Measurements from ENCODE around the gene CD58. TPM values are rescaled to one million over a fixed set of nuclear protein-coding genes. Genes with fewer than 3 reads are reported as not detected.

CD58 gene
- total RNA-seq, 4 donors from 2014 or later = 25.3 to 40.9 (median 28.9) TPM

DNA sequence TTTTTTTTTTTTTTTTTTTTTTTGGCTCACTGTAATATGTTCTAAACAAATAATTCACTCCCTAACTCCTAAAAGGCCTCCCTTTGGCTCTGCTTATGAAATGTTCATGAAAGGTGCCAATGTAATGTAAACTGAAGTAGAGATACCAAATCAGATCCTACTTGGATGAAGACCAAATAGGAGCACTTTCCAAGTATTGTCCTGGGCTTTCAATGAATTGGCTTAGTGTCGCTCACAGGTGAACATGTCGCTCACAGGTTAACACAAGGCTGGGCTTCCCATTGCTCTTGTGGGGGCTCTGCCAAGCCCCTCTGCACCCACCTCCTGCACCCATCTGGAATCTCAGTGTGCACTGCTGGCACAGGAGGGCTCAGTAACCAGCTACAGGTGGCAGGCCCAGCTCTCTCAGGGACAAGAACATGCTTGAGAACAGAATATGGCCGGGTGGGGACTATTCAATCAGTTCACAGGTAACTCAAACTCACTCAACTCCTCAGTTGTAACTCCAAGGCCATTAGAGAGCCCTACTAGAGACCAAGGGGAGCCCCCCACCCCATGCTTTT is 10.6 kb upstream of the CD58 start:
- H3K4me3 ChIP-seq (ENCODE audit: low read depth, poor library complexity, severe bottlenecking) = no peak overlapping the region
- intact Hi-C loops (cut with DNase I; ENCODE audit: low total_unique reads) = no loop called here
- WGBS, 2 donors = 46 to 72% methylated on average over 3 of the region's 3 CpGs
- TF ChIP-seq POLR2A (IDR thresholded peaks at IDR 0.05) = no peak
- TF ChIP-seq, protein P1, sequence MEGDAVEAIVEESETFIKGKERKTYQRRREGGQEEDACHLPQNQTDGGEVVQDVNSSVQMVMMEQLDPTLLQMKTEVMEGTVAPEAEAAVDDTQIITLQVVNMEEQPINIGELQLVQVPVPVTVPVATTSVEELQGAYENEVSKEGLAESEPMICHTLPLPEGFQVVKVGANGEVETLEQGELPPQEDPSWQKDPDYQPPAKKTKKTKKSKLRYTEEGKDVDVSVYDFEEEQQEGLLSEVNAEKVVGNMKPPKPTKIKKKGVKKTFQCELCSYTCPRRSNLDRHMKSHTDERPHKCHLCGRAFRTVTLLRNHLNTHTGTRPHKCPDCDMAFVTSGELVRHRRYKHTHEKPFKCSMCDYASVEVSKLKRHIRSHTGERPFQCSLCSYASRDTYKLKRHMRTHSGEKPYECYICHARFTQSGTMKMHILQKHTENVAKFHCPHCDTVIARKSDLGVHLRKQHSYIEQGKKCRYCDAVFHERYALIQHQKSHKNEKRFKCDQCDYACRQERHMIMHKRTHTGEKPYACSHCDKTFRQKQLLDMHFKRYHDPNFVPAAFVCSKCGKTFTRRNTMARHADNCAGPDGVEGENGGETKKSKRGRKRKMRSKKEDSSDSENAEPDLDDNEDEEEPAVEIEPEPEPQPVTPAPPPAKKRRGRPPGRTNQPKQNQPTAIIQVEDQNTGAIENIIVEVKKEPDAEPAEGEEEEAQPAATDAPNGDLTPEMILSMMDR (IDR thresholded peaks at IDR 0.05) = no peak
- no peak for DNase-seq (ENCODE audit: low spot score in 2 of 2)

DNA sequence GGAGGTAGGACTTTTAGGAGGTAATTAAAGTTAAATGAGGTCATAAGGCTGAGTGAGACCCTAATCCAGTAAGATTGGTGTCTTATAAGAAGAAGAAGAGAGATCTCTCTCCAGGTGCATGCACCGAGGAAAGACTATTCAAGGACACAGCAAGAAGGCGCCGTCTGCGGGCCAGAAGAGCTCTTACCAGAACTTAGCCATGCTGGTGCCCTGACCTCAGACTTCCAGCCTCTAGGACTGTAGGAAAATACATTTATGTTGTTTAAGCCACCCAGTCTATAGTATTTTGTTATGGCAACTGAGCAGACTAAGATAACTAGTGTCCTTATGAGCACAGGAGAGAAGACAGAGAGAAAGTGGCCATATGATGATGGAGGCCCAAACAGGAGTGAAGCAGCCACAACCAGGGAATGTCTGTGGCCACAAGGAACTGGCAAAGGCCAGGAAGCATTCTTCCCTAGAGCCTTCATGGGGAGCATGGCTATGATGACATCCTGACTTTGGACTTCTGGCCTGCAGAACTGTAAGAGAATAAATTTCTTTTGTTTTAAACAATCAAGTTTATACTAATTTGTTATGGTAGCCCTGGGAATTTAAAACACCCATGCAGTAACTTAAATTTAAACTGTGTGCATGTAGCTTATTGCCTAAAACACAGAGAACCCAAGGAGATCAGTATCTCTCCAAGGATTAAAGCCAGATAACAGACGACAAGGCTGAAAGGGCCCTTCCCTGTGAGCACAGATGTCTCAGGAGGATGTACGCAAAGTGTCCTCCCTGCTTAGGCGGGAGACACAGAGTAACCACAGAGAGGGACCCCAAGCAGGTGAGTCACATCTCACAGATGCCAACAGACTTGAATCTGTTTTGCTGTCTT is 9.9 kb upstream of the CD58 start:
- 79 to 82% methylated on average over 7 of the region's 7 CpGs for WGBS, 2 donors
- intact Hi-C loops (cut with DNase I; ENCODE audit: low total_unique reads) = no loop called here
- no peak for DNase-seq (ENCODE audit: low spot score in 2 of 2)
- no peak overlapping the region for H3K4me3 ChIP-seq (ENCODE audit: low read depth, poor library complexity, severe bottlenecking)
- TF ChIP-seq, protein P1 (IDR thresholded peaks at IDR 0.05) = no peak
- TF ChIP-seq POLR2A (IDR thresholded peaks at IDR 0.05) = no peak

DNA sequence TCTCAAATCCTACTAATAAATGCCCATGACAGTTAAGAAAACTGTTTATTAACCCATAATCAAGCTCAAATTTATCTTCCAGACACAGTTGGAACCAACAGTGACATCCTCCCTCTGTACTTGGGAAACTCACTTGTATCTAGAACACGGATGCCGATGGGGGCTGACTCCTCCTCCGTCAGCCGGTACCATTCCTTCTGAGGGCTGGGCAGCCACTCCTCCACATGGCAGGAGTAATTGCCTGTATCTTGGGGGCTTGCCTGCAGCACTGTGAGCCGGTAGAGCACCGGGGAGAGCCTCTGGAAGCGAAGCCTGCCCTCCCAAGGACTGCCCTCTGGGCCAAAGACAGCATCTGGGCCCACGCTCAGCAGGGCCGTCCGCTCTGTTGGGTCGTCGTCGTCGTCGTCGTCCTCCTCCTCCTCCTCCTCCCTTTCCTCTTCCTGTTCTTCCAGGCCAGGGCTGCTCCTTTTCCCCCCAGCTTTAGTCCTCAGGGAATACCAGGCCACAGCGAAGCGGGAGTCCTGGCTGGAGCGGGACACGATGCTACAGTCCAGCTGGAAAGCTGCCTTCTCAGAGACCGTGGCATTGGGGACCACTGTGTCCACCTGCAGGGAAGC is 8.5 kb upstream of the CD58 start:
- 69 to 73% methylated on average over 21 of the region's 21 CpGs for WGBS, 2 donors
- H3K4me3 ChIP-seq (ENCODE audit: low read depth, poor library complexity, severe bottlenecking) = no peak overlapping the region
- intact Hi-C loops (cut with DNase I; ENCODE audit: low total_unique reads) = no loop called here
- no peak for DNase-seq (ENCODE audit: low spot score in 2 of 2)
- no peak for TF ChIP-seq POLR2A (IDR thresholded peaks at IDR 0.05)
- TF ChIP-seq, protein P1 (IDR thresholded peaks at IDR 0.05) = no peak

DNA sequence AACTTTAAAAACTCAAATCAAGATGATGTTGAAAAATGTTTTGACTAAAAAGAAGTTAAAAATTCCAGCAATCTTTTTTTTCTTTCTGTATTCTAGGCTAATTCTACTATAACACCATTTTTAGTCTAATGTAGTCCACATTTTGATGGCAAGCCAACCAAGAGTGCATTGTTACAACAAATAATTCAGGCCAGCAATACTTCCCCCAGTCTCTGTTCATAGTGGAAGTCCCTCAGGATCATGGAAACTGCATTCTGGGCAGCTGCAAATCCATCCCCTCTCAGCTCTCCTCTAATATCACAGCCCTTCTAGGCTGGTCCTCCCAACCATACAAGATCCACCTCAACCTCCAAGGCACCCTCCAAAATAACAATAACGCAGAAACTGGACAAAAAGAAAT is 7.8 kb upstream of the CD58 start:
- intact Hi-C loops (cut with DNase I; ENCODE audit: low total_unique reads) = no loop called here
- no peak for TF ChIP-seq POLR2A (IDR thresholded peaks at IDR 0.05)
- TF ChIP-seq, protein P1 (IDR thresholded peaks at IDR 0.05) = no peak
- no peak for DNase-seq (ENCODE audit: low spot score in 2 of 2)
- H3K4me3 ChIP-seq (ENCODE audit: low read depth, poor library complexity, severe bottlenecking) = no peak overlapping the region
- WGBS, 2 donors = 90 to 98% methylated on average over 1 of the region's 1 CpG

DNA sequence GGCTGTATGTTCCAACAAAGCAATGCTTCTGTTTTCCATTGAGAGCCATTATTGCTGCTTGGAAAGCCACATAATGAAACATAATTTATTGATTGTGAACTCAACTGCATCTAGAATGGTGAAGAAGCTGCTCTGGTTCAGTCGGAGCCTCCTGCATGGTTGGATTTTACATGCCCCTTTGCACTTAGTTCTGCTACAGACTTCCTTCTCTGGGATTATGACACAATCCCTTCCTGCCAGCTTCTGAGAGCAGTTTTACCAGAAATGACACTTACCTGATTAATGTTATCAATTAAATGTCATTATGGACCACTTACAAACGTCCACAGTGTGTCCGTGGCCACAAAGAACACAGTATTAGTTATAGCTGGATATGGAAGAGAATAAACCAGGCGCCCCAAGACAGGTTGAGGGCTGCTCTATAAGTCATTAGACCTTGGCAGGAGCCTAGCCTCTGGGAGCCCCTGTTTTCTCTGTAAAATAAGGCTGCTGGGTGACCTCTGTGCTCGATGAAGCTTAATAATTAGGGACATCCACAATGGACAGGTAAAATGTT is 7.0 kb upstream of the CD58 start:
- TF ChIP-seq, protein P1 (IDR thresholded peaks at IDR 0.05) = no peak
- TF ChIP-seq POLR2A (IDR thresholded peaks at IDR 0.05) = no peak
- DNase-seq (ENCODE audit: low spot score in 2 of 2) = no peak
- WGBS, 2 donors = 89 to 90% methylated on average over 5 of the region's 5 CpGs
- no peak overlapping the region for H3K4me3 ChIP-seq (ENCODE audit: low read depth, poor library complexity, severe bottlenecking)
- intact Hi-C loops (cut with DNase I; ENCODE audit: low total_unique reads) = no loop called here
